NCI-H526 (cell line): ENCODE data around the gene TAPBPL.
"Not testable (repeated sequence)": the region's sequence is repeated elsewhere in the genome, so short reads cannot be mapped to it uniquely, and the experiment has no call there.

ENCODE experiments used
- DNase-seq, 2 experiments: peaks; one replicate each; lab custom pipeline; 2025; lab: John Stamatoyannopoulos, UW

TAPBPL gene

GRCh38 chr12:6463858-6464257 lies 12.0 kb downstream of the TAPBPL start:
- no peak for DNase-seq

GRCh38 chr12:6464531-6464930 lies 12.7 kb downstream of the TAPBPL start:
- no peak for DNase-seq

GRCh38 chr12:6465467-6466183 lies 13.8 kb downstream of the TAPBPL start:
- peak; percentile 35 to 83 for DNase-seq

- no peak for DNase-seq
Observed at GRCh38 chr12:6466184-6466573, 14.3 kb downstream of the TAPBPL start.

GRCh38 chr12:6466751-6467150 lies 14.9 kb downstream of the TAPBPL start:
- DNase-seq = not testable (repeated sequence)

- not testable (repeated sequence) for DNase-seq
Observed at GRCh38 chr12:6467571-6468282, 15.9 kb downstream of the TAPBPL start.

- DNase-seq = no peak
Observed at GRCh38 chr12:6468283-6468575, 16.4 kb downstream of the TAPBPL start.

GRCh38 chr12:6469092-6469491 lies 17.2 kb downstream of the TAPBPL start:
- DNase-seq = no peak

- DNase-seq = no peak
Observed at GRCh38 chr12:6469609-6470374, 17.9 kb downstream of the TAPBPL start.

- peak; percentile 95 to 99 for DNase-seq
Observed at GRCh38 chr12:6470375-6471163, 18.7 kb downstream of the TAPBPL start, which contains the start of gene VAMP1. VAMP1 (minus strand) TSS chr12:6470677; CDS start chr12:6470531, 146 bp downstream.

GRCh38 chr12:6471989-6472360 lies 20.1 kb downstream of the TAPBPL start:
- DNase-seq = no peak

- no peak for DNase-seq
Observed at GRCh38 chr12:6472491-6472890, 20.6 kb downstream of the TAPBPL start.

GRCh38 chr12:6475233-6475975 lies 23.6 kb downstream of the TAPBPL start:
- not testable (repeated sequence) for DNase-seq

- no peak for DNase-seq
Observed at GRCh38 chr12:6476489-6476888, 24.6 kb downstream of the TAPBPL start.

GRCh38 chr12:6477601-6478377 lies 25.9 kb downstream of the TAPBPL start:
- not testable (repeated sequence) for DNase-seq

- no peak for DNase-seq
Observed at GRCh38 chr12:6478416-6478815, 26.6 kb downstream of the TAPBPL start.

- DNase-seq = no peak
Observed at GRCh38 chr12:6488240-6488639, 36.4 kb downstream of the TAPBPL start.

- no peak for DNase-seq
Observed at GRCh38 chr12:6489449-6489848, 37.6 kb downstream of the TAPBPL start.

GRCh38 chr12:6490673-6491072 lies 38.8 kb downstream of the TAPBPL start:
- not testable (repeated sequence) for DNase-seq

GRCh38 chr12:6492838-6493496 lies 41.1 kb downstream of the TAPBPL start, which contains the start of gene MRPL51:
MRPL51 (minus strand) TSS chr12:6493262; CDS start chr12:6493136, 126 bp downstream.
- DNase-seq = peak; percentile 89 to 98
